HG02884 (cell line): Measurements from ENCODE around the gene DOK7.
"Not testable (repeated sequence)": the region's sequence is repeated elsewhere in the genome, so short reads cannot be mapped to it uniquely, and the experiment has no call there.

ENCODE experiments used
- ATAC-seq: cut with Tn5 transposase; IDR thresholded peaks from one replicate; pipeline ENCODE4 v1.9.1; 2021; ENCODE audit warnings: mild to moderate bottlenecking, moderate library complexity; ENCODE audit not compliant: unreplicated experiment

The DOK7 gene

GRCh38 chr4:3501126-3501824 is 38.2 kb downstream of the DOK7 start:
- no peak for ATAC-seq

GRCh38 chr4:3501825-3502425 is 38.8 kb downstream of the DOK7 start:
- ATAC-seq: no peak

- ATAC-seq: no peak
Measured at GRCh38 chr4:3502941-3503936, 40.1 kb downstream of the DOK7 start.

DNA sequence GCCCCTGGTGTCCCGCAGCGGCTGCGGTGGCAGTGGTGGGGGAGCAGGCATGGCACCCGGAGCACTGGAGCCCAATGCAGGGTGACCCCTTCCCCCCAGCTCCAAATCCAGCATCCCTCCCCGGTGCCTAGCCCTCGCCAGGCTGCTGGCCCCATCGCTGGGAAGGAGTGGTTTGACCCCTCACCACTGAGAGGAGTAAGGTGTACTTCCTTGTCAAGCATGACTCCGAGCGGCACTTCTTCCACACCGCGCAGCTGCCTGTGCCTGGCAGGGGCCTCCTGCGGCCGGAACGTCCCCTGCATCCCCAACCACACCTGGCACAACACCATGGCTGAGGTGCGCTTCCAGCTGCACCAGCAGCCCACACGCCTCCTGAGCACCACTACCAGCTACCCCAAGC is 42.1 kb downstream of the DOK7 start:
- no peak for ATAC-seq

DNA sequence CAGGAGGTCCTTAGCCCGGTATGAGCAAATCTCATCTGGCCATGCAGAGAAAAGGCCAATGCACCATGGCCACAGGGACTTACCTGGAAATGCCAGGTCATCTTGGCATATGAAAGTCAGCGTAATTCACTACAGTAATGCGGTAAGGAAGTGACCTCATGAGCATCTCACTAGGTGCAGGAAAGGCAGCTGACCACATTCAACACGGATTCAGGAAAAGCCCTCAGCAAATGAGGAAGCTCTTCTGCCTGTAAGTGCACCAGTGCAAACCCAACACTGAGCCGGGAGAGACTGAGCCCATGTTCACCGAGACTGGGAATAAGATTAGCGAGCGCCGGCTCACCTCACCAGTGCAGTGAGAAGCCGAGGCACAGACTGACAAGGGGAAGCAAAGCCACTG is 45.4 kb downstream of the DOK7 start:
- no peak for ATAC-seq

GRCh38 chr4:3510481-3510880 is 47.4 kb downstream of the DOK7 start:
- no peak for ATAC-seq

- ATAC-seq: no peak
Measured at GRCh38 chr4:3511187-3511586, 48.1 kb downstream of the DOK7 start.

GRCh38 chr4:3511601-3512000 is 48.5 kb downstream of the DOK7 start:
- ATAC-seq: not testable (repeated sequence)

- no peak for ATAC-seq
Measured at GRCh38 chr4:3512279-3512678, 49.2 kb downstream of the DOK7 start.

- no peak for ATAC-seq
Measured at GRCh38 chr4:3512719-3513118, 49.6 kb downstream of the DOK7 start.

DNA sequence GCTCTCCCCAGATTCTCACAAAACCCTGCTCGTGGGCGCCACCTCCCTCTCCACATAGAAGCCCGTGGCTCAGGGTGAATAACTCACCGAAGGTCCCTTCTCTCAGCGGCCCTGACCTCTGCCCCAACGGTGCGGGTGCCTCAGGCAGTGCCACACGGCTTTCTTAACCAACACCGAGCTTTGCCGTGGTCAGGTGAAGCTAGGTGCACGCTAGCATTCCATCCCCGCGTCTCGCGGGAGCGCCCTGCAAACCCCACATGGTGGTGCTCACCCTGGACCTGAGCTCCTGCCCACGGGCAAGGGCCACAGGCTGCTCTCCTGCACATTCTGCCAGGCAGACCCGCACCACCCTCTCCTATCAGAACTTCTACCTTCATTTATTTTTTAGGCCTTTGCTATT is 50.7 kb downstream of the DOK7 start:
- no peak for ATAC-seq

- ATAC-seq: no peak
Measured at GRCh38 chr4:3514221-3514780, 51.2 kb downstream of the DOK7 start.

GRCh38 chr4:3514806-3515501 is 51.8 kb downstream of the DOK7 start:
- no peak for ATAC-seq

DNA sequence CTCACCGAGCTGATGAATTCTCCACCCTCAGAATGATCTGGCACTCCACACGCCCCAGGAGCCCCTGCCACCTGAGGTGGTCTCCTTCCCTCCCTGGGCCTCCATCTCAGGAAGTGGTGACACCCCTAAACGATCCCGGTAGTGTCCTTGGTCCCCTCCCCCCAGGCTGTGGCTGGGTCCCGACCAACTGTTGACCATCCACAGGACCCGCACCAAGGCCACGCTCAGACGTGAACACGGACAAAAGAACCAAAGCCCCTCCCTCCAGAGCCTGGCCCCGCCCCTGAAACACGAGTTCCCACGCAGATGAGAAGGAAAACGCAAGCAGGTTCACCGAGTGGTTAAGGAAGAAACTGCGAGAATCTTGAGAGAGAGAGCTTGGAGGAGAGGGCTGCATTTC is 52.5 kb downstream of the DOK7 start:
- no peak for ATAC-seq

GRCh38 chr4:3516061-3516835 is 53.1 kb downstream of the DOK7 start:
- no peak for ATAC-seq

GRCh38 chr4:3516836-3517730 is 54.0 kb downstream of the DOK7 start:
- ATAC-seq: no peak

DNA sequence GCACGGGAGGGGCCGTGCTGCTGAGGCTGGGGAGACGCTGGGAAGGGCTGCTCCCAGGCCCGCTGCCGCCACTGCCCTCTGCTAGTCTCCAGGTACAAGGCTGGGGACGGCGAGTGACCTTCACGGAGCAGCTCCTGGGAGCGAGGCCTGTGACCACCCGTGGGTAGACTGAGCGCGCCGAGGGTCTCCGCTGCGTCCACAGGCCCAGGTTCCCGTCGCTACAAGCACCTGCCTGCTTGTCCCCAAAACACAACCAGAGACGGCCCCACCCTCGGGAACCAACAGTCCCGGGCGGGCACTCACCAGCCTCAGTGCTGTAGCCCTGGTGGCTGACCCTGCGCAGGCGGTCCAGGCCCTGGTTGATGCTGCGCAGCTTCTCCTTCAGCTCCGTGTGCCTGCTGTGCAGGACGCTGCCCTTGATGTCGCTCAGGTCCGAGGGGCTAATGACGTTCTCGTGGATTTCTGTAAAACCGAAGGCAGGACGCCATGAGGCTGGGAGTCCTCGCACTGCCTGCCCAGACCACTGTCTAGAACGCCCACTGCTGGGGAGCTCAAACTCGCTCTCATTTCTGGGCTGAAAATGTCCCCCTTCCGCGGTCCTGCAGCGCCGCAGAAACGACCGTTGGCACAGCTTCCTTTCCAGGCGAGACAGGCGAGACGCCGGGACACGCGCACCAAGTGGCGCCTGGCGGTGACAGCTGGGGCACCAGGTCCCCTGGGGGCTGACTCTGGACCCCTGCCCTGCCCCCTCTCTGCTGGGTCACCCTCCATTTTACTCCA is 54.8 kb downstream of the DOK7 start:
- no peak for ATAC-seq

DNA sequence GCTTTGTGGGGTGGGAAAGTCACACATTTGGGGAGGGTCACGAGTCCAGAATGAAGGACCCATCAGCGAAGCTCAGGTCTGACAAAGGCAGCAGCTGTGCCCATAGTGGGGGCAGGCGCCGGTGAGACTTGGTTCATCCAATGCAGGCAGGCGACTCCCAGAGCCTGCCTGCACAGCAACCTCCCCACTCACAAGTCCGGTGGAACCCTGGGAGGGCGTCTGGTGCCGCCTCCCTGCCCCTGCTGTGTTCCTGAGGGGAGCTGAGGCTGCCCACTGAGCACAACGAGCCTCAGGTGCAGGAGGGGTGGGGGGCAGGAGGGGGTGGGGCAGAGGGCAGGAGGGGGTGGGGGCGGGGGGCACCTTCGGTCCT is 55.4 kb downstream of the DOK7 start:
- no peak for ATAC-seq
